MM.1S (cell line): ENCODE data around the gene TRIM59.

Experiments
- DNase-seq: peaks from one replicate; pipeline ENCODE4 v3.0.0-alpha.2; 2015
- H2AFZ ChIP-seq: fragments of 300-600 bp; sonication (generic); 2 replicates; pipeline ENCODE4 v1.6.0; 2016; ENCODE audit warnings: antibody characterized with exemption, low read length
- H3F3A ChIP-seq: fragments of 300-600 bp; sonication (generic); 2 replicates; pipeline ENCODE4 v1.6.1; 2016; ENCODE audit warnings: mild to moderate bottlenecking, antibody characterized with exemption, low read length, moderate library complexity, mixed read lengths; ENCODE audit not compliant: insufficient read depth
- H3K27ac ChIP-seq: fragments of 300-600 bp; sonication (generic); 2 replicates; pipeline ENCODE4 v1.5.1; 2016; ENCODE audit warnings: mild to moderate bottlenecking, low read length
- H3K27me3 ChIP-seq: fragments of 300-600 bp; sonication (generic); replicated peaks from 2 replicates; pipeline ENCODE4 v1.6.0; 2016; ENCODE audit warnings: low read length; ENCODE audit not compliant: insufficient read depth
- H3K36me3 ChIP-seq: fragments of 300-600 bp; sonication (generic); replicated peaks from 2 replicates; pipeline ENCODE4 v1.6.1; 2016; ENCODE audit warnings: mild to moderate bottlenecking, low read length, mixed read lengths; ENCODE audit not compliant: insufficient read depth
- H3K4me1 ChIP-seq: fragments of 300-600 bp; sonication (generic); 2 replicates; pipeline ENCODE4 v1.6.1; 2016; ENCODE audit warnings: low read length, mixed read lengths
- H3K4me2 ChIP-seq: fragments of 300-600 bp; sonication (generic); 2 replicates; pipeline ENCODE4 v1.6.0; 2016; ENCODE audit warnings: low read depth, low read length
- H3K4me3 ChIP-seq: fragments of 300-600 bp; sonication (generic); 2 replicates; pipeline ENCODE4 v1.5.1; 2016; ENCODE audit warnings: low read length, mixed read lengths
- H3K79me2 ChIP-seq: fragments of 300-600 bp; sonication (generic); 2 replicates; pipeline ENCODE4 v1.6.1; 2016; ENCODE audit warnings: mixed run types, low read length, mixed read lengths
- H3K9ac ChIP-seq: fragments of 300-600 bp; sonication (generic); 2 replicates; pipeline ENCODE4 v1.6.1; 2016; ENCODE audit warnings: low read length, mixed read lengths
- H3K9me2 ChIP-seq: fragments of 300-600 bp; sonication (generic); replicated peaks from 2 replicates; pipeline ENCODE4 v1.6.1; 2016; ENCODE audit warnings: mild to moderate bottlenecking, low read length, mixed read lengths; ENCODE audit not compliant: insufficient read depth
- H3K9me3 ChIP-seq: fragments of 300-600 bp; sonication (generic); replicated peaks from 2 replicates; pipeline ENCODE4 v1.6.1; 2016; ENCODE audit warnings: mild to moderate bottlenecking, low read length, mixed read lengths; ENCODE audit not compliant: insufficient read depth
- H4K20me1 ChIP-seq: fragments of 300-600 bp; sonication (generic); 2 replicates; pipeline ENCODE4 v1.6.1; 2016; ENCODE audit warnings: mild to moderate bottlenecking, low read length, moderate library complexity, mixed read lengths; ENCODE audit not compliant: insufficient read depth
- EZH2 ChIP-seq: fragments of 300-600 bp; sonication (generic); optimal IDR thresholded peaks from 2 replicates; pipeline ENCODE3; 2017; ENCODE audit warnings: low read depth, mild to moderate bottlenecking, antibody characterized with exemption, low read length, mixed read lengths
- EZH2phosphoT487 ChIP-seq: fragments of 300-600 bp; sonication (generic); IDR thresholded peaks from 2 replicates; pipeline ENCODE4 v1.6.1; 2018; ENCODE audit warnings: antibody characterized with exemption, low read length
- TF ChIP-seq, protein P1 (sequence below): fragments of 300-600 bp; sonication (generic); IDR thresholded peaks from 2 replicates; pipeline ENCODE4 v1.5.1; 2016; ENCODE audit warnings: antibody characterized with exemption, low read length, mixed read lengths

The TRIM59 gene

DNA sequence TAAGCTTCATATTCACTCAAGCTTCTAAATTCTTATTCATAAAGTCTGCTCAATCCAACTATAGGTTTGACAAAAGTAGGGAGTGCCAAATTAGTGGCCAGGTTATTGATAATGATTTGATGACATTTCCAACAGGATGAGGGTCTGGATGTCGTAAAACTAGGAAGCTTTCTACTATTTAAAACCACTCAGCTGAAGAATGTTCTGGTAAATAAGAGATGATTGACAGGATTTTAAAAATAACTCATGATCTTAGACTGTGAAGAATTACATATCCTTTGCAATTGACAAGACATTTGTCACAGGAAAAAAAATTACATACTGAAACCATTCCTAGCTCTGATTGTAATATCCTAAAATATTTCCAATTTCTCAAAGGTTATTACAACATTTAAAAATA, 15.4 kb upstream of the TRIM59 start:
- H3K9ac ChIP-seq, result no peak overlapping the region
- no peaks in the 10 kb centered on the region for H3K9me2 ChIP-seq
- no peak overlapping the region for H3K27ac ChIP-seq
- no peaks in the 10 kb centered on the region for H3K36me3 ChIP-seq
- no peak overlapping the region for H3K4me2 ChIP-seq
- TF ChIP-seq EZH2 (no peak), EZH2phosphoT487 (no peak)
- TF ChIP-seq, protein P1, sequence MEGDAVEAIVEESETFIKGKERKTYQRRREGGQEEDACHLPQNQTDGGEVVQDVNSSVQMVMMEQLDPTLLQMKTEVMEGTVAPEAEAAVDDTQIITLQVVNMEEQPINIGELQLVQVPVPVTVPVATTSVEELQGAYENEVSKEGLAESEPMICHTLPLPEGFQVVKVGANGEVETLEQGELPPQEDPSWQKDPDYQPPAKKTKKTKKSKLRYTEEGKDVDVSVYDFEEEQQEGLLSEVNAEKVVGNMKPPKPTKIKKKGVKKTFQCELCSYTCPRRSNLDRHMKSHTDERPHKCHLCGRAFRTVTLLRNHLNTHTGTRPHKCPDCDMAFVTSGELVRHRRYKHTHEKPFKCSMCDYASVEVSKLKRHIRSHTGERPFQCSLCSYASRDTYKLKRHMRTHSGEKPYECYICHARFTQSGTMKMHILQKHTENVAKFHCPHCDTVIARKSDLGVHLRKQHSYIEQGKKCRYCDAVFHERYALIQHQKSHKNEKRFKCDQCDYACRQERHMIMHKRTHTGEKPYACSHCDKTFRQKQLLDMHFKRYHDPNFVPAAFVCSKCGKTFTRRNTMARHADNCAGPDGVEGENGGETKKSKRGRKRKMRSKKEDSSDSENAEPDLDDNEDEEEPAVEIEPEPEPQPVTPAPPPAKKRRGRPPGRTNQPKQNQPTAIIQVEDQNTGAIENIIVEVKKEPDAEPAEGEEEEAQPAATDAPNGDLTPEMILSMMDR, result no peak
- no peaks in the 10 kb centered on the region for H3K79me2 ChIP-seq
- H3K4me3 ChIP-seq, result no peak overlapping the region
- H3K27me3 ChIP-seq, result no peaks in the 10 kb centered on the region
- H3F3A ChIP-seq, result no peaks in the 10 kb centered on the region
- H3K4me1 ChIP-seq, result no peaks in the 10 kb centered on the region
- no peaks in the 10 kb centered on the region for H4K20me1 ChIP-seq
- no peak for DNase-seq
- no peak overlapping the region for H2AFZ ChIP-seq
- no peaks in the 10 kb centered on the region for H3K9me3 ChIP-seq

DNA sequence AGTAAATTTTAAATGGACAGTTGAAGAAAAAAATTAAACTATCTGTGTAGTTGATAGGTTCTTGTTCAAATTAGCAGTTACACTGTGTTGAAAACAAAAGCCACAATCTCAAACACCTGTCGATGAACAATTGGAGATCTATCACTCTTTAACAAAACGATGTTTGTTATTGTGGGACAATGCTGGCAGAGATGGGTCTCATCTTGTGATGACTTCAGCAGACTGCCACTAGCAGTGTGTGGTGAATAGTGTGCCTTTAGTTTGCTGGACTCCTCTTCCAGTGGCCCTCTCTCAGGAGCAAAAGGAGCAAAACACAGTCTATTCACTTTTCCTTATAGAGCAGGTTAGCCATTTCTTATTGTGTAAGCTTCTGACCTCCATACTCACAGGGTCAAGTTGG, 14.7 kb upstream of the TRIM59 start:
- no peak overlapping the region for H3K4me3 ChIP-seq
- H3K4me2 ChIP-seq, result no peak overlapping the region
- H3K9ac ChIP-seq, result no peak overlapping the region
- no peak overlapping the region for H2AFZ ChIP-seq
- H3K4me1 ChIP-seq, result no peaks in the 10 kb centered on the region
- no peaks in the 10 kb centered on the region for H3K27me3 ChIP-seq
- H3K27ac ChIP-seq, result no peak overlapping the region
- no peaks in the 10 kb centered on the region for H3K9me3 ChIP-seq
- no peak for DNase-seq
- no peaks in the 10 kb centered on the region for H3K36me3 ChIP-seq
- H3F3A ChIP-seq, result no peaks in the 10 kb centered on the region
- H3K9me2 ChIP-seq, result no peaks in the 10 kb centered on the region
- TF ChIP-seq, protein P1, result no peak
- TF ChIP-seq EZH2phosphoT487, result no peak
- TF ChIP-seq EZH2, result no peak
- H4K20me1 ChIP-seq, result no peaks in the 10 kb centered on the region
- H3K79me2 ChIP-seq, result no peaks in the 10 kb centered on the region

DNA sequence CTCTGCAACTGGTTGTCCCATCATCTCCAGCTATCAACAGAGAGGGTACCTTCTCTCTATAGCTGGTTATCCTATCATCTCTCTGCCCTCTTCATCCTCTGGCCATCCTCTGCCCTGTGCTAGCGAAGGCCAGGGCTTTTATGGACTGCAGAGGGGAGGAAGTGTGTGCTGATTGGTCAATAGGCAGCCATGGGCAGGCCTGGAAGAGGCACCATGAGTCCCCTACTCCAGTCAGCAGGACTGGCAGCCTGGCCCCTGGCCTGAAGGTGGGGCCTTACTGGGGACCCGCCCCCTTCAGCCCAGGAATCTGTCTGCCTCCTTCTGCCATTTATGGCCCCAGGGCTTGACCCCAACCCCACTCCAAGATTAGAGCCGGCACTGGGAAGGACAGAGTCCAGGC, 10.4 kb upstream of the TRIM59 start:
- Histone ChIP-seq H3K27me3 (no peaks in the 10 kb centered on the region), H3K4me3 (no peak overlapping the region), H3F3A (no peaks in the 10 kb centered on the region), H2AFZ (no peak overlapping the region), H3K9ac (no peak overlapping the region), H3K4me2 (no peak overlapping the region), H3K36me3 (no peaks in the 10 kb centered on the region), H3K27ac (no peak overlapping the region), H4K20me1 (no peaks in the 10 kb centered on the region), H3K9me3 (no peaks in the 10 kb centered on the region), H3K4me1 (no peaks in the 10 kb centered on the region), H3K79me2 (no peaks in the 10 kb centered on the region), H3K9me2 (no peaks in the 10 kb centered on the region)
- no peak for DNase-seq
- no peak for TF ChIP-seq EZH2phosphoT487
- no peak for TF ChIP-seq EZH2
- TF ChIP-seq, protein P1, result no peak
